ENCODE measurements around the gene C19orf33.

GRCh38 chr19:38310986-38311385 lies 6.9 kb downstream of the C19orf33 start:
- TF ChIP-seq, protein P1, sequence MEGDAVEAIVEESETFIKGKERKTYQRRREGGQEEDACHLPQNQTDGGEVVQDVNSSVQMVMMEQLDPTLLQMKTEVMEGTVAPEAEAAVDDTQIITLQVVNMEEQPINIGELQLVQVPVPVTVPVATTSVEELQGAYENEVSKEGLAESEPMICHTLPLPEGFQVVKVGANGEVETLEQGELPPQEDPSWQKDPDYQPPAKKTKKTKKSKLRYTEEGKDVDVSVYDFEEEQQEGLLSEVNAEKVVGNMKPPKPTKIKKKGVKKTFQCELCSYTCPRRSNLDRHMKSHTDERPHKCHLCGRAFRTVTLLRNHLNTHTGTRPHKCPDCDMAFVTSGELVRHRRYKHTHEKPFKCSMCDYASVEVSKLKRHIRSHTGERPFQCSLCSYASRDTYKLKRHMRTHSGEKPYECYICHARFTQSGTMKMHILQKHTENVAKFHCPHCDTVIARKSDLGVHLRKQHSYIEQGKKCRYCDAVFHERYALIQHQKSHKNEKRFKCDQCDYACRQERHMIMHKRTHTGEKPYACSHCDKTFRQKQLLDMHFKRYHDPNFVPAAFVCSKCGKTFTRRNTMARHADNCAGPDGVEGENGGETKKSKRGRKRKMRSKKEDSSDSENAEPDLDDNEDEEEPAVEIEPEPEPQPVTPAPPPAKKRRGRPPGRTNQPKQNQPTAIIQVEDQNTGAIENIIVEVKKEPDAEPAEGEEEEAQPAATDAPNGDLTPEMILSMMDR (IDR thresholded peaks at IDR 0.05; ENCODE audit: low read length), result no peak
- TF ChIP-seq EZH2 (optimal IDR thresholded peaks at IDR 0.05; ENCODE audit: low read depth, low read length), result no peak
